HG03095 (cell line): ENCODE data around the gene PDE10A.
"Not testable (repeated sequence)": the region's sequence is repeated elsewhere in the genome, so short reads cannot be mapped to it uniquely, and the experiment has no call there.

Experiments
- ATAC-seq: cut with Tn5 transposase; IDR thresholded peaks from one replicate; pipeline ENCODE4 v1.9.1; 2021; ENCODE audit warnings: moderate library complexity; ENCODE audit not compliant: unreplicated experiment

The PDE10A gene

DNA sequence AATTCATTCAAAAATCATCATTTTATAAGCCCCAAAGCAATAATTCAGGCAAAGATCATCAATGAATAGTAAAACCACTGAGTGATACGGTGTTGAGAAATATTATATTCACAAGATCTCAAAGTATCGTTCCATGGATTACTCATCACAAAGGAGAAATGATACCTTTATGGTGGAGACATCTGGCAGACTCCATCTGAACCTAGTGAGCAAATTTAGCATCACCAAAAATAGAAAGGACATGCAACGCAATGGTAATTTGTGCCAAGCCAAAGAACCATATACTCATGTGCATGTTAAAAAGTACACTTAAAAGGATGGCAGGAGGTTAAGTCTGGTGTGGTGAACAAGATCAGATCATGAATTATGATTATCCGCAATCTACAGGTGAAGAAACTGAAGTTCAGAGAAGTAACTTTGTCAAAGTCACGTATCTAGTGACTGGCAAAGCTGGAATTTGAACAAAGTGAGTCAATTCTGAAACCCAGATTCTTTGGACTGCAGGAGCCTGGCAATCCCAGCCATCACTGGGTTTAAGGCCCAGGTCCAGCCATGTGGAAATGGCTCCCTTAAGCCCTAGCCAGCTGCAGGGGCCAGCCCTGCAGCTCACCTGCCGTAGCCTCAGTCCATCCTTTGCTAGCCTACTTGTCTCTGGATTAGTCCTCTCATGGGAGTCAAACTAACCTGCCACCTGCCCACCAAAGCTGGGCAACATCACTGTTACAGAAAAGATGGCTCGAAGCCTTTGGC lies 68.3 kb downstream of the PDE10A start:
- ATAC-seq: no peak

DNA sequence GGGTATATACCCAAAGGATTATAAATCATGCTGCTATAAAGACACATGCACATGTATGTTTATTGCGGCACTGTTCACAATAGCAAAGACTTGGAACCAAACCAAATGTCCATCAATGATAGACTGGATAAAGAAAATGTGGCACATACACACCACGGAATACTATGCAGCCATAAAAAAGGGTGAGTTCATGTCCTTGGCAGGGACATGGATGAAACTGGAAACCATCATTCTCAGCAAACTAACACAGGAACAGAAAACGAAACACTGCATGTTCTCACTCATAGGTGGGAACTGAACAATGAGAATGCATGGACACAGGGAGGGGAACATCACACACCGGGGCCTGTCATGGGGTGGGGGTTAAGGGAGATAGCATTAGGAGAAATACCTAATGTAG lies 70.1 kb downstream of the PDE10A start:
- ATAC-seq: not testable (repeated sequence)

DNA sequence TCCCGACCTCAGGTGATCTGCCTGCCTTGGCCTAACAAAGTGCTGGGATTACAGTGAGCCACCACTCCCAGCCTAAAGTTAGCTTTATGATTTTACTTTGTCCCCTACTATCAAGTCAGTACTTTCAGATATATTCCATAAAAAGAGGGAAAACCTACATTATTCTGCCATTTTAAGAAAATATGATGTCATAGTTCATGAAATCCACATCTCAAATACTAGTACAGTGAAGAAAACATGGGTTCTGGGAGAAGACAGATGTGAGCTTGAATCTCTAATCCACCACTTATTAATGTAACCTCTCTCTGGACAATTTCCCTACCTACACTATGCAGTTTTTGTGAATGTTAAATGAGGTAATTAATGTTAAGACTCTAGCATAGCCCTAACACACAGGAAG lies 74.5 kb downstream of the PDE10A start:
- ATAC-seq: no peak

DNA sequence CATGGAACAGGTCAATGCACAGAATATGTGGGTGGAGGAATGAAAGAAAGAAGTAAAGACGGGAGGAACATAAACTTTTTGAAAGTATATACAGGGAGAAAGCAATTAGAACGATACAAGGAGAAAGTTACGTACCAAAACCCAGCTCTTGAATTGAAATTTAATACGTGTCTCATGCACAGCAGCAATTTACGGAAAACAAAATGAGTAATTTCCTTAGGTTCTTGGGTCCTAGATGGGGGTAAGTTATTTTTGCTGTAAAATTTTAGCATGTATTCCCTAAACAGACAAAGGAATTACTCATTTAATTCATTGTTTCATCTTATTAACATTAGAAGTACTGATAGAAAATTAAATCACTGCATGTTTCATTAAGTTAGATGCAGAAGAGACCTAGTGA lies 75.8 kb downstream of the PDE10A start:
- no peak for ATAC-seq

DNA sequence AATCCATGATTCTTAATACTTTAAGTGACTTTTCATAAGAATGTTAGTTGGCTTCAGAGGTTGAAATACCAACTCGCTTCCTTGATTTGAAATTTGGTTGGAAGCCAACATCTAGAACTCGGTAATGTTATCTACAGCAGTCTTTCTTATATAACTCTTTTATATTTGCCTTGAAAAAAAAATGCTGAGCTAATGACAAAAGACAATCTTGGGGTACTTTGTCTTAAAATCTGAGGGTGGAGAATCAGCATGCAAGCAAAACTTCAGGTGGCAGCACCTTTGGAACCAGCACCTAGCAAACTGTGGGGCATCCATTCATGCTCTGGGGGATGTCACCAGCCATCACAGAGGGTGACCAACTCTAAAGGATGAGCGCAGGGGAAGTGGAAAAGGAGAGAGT lies 76.3 kb downstream of the PDE10A start:
- no peak for ATAC-seq

DNA sequence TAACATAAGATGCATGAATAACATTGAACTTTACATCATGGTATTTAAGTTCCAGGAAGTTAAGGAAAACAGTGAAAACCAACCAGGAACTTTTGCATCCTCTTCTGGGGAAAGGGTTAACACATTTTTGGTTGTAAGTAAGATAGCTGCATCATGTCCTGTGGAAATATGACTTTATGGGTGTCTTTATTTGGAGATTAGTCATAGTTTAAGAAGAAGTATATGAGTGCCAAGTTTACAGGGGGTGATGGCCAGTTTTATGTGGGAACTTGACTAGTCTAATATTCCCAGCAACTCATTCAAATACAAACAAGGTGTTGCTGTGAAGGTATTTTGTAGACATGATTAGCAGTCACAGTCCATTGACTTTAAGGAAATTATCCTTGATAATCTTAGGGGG lies 78.0 kb downstream of the PDE10A start:
- ATAC-seq: no peak

DNA sequence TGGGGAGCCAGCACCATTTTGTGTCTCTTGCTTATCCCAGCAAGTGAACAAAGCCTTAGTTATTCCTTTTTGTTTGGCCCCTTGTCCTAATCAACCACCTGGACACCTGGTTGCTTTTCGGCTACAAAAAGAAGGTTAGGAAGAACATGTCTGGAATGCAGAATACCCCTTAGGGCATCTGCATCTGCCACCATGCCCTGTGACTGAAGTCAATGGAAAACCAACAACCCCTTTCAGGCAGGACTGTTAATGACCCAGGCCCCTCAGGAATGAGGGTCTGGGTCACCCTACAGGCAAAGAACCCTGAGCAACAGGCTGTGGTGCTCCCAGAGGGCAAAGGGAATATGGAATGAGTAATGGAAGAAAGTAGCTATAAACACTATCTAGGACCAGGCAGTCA lies 78.5 kb downstream of the PDE10A start:
- no peak for ATAC-seq

DNA sequence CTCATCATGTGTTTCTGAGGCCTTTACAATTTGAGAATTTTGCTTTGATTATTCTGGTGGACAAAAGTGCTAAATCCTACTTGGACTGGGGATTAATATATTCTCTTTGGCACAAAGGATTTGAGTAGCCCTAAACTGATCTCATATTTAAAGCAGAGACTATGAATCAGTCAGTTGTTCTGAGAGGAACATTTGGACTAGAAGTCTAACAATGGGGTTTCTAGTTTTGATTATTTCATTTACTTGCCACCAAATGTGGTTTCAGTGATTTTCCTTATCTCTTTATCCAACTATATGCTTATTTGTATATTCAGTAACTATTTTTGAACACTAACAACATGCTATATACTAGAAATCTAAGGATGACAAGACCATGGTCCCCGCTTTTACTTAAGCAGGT lies 81.4 kb downstream of the PDE10A start:
- ATAC-seq: no peak

DNA sequence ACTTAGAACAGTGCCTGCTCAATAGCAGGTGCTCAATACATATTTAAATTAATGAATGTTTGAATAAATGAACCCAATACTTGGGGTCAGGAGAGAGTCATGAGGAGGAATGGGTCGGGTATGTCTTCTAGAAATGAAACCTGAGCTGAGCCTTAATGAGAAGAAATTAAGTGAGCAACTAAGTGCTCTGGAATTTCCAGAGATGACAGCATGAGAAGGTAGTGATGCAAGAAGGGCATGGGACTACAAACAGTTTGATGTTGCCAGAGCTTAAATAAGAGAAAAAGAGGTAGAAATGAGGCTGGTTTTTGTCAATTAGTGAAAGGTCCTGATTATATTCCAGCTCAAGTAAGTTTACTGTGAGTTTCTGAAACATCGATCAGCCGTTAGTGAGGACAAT lies 82.9 kb downstream of the PDE10A start:
- ATAC-seq: no peak

DNA sequence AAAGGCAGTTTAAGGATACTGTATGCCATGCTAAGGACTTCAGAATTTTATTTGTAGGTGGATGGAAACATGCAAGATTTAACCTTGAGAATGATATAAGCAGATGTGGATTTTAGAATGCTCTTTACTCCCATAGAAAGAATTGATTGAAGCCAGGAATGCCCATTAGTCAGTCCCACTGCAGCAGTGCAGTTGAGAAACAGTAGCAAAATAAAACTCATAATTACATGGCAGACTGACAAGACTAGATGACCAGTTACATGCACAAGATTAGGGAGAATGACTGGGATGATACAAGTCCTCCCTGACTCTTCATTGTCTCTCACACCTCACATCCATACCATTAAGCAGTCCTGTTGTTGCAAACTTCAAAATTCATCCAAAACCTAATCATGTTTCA lies 83.9 kb downstream of the PDE10A start:
- no peak for ATAC-seq

DNA sequence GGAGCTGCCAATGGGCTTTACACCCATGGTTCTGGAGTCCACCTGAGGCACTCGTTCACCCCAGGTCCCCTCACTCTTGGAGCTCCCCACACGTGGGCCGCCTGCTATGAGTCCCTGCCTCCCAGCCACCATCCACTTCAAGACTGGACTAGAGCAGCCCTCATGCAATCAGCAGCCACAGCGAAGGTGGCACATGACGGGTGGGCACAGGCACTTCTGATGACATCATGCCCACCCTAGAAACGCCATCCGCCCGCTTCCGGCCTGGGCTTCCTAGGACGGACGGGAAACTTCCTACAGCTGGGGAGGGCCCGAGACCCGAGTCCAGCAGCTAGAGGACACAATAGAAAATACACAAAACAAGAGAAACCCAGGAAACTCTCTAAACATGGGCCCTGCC lies 85.5 kb downstream of the PDE10A start:
- ATAC-seq: no peak

DNA sequence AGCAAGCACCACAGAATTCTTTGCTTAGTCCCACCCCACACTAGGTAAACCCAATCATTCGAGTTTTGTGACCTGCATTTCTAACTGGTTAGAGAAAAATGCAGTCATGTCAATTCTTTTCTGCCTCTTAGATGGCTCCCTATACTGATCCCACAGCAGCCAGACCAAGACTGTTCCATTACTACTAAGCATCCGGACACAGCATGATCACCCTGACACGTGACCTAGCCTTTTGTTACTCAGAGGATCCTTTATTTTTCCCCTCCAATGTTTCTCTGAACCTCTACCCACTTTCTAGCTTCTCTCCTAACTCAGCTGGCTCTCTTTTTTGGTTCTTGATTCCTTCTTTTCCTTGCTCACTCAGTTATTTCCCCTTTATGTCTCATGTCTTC lies 87.9 kb downstream of the PDE10A start:
- no peak for ATAC-seq

DNA sequence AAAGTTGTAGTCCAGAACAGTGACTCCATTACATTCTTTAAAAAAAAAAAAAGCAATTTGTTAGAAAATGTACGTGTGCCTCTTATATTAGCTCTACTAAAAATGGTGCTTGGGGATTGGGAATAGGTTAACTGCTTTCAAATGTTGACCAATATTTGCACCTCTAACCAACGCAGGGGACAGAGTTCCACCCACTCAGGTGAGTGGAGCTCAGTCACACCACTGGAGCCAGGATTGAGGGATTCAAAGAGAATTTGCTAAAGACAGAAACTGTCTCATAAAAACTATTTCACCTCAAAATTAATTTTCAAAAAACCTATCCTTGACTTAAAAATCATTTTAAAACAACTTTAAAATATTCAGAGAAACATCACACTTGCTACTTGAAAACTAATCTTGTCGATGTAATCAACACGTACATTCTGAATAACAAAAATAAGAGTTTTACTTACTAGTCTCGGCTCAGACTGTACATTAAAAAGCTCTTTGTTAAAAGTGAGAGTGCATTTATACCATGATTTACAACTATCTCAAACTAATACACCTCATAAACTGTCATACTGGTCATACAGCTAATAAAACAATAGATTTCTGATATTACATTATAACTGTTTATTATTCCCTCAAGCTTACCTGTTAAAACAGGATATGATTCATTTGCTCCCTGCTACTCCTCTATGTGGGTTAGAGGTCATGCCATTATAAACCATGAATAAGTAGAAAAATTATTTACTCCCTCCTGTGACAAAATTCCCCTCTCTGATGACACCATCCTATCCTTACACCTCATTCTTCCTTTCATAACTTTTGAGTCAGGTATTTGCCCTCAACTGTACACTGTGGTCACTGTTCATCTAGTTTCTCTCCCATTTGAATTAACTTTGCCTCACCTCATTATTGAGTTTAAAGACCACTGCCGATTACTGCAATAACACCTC lies 88.6 kb downstream of the PDE10A start:
- ATAC-seq: no peak

DNA sequence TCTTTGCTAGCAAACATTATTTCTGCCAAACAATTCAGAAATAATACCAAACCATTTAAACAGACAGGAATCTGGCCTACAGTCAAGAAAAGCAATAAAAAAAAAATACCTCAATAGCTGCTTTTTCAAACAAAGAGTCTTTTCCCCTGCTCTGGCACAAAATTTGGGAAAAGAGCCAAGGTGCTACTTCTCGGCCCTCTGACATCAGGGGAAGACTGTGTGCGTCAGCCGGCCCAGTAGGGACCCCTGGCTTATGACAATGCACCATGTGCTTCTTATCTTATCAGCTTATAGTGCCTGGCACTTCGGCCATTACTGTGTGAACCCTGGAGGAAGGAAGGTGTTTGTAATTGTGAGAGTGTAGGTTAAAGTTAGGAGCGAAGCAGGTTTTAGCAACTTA lies 89.4 kb downstream of the PDE10A start:
- ATAC-seq: no peak

DNA sequence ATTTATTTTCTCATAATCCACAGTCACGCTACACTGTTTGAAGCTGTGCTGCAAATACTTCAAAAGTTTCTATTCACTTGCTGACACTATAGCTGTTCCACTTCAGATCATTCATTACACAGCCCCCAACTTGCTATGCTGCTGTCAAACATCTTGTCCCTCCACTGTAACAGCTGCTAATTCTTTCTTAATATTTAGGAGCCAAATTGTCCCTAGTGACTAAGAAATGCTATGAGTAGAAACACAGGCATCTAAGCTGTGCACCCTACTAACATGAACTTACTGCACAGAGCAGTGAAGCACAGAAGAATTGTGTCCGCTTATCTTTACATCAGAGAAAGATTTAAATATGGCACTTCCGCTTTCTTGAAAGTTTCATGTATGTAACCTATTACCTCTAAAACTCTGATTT lies 91.3 kb downstream of the PDE10A start:
- peak; percentile 69 for ATAC-seq

DNA sequence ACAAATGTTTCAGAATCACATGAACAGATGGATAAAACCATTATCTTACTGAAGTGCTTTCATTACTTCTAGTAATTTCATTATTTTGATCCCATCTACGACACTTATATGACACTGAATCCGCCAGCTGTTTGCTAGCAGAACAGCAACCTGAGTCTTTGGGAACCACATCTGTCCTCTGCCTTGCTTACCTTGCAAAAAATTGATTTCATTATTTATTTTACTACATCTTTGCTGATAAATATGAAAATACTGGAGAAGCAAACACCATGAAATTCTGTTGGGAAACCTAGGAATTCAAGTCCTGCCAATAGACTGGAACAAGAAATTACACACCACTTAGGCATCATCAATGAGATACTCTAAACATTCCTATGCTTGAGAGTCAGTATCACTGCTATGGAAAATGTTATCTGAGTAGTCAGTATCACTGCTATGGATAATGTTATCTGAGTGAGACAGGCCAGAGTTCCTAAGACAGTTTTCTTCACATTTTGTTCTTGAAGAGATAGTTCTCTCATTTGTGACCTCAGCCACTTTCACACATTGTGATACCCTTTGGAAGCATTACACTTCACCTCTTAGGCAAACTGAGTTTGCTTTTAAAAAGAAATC lies 91.9 kb downstream of the PDE10A start:
- peak; percentile 25 for ATAC-seq

DNA sequence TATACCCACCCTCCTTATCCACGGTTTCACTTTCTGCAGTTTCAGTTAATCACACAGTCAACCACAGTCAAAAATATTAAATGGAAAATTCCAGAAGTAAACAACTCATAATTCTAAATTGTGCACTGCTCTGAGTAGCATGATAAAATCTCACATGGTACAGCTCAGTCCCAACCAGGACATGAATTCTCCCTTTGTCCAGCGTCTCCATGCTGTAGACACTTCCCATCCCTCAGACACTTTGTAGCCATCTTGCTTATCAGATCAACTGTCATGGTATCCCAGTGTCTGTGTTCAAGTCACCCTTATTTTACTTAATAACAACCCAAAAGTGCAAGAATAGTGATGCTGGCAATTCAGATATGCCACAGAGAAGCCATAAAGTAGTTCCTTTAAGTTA lies 94.7 kb downstream of the PDE10A start:
- no peak for ATAC-seq

DNA sequence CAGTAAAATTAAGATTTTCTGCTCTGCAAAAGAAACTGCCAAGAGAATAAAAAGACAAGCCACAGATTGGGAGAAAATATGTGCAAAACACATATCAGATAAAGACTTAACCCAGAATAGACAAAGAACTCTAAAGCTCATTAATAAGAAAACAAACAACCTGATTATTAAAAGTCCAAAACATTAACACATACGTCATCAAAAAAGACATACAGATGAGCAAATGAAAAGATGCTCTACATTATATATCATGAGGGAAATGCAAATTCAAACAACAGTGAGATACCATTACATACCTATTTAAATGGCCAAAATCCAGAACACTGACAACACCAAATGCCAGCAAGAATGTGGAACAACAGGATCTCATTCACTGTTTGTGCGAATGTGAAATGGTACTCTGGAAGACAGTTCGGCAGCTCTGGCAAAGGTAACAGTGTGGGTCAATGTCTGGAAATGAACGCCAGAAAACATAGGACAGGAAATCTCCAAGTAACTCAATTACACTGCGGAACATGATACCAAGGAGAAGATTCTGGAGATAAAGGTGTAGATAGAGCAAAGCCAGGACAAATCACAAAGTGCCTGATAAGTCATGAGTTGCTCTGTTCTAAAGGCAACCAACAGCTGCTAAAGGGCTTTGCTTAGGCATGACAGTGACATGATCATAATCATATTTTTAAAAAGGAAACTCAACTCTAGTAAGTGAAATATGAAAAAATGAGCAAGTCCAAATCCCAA lies 96.8 kb downstream of the PDE10A start:
- no peak for ATAC-seq

DNA sequence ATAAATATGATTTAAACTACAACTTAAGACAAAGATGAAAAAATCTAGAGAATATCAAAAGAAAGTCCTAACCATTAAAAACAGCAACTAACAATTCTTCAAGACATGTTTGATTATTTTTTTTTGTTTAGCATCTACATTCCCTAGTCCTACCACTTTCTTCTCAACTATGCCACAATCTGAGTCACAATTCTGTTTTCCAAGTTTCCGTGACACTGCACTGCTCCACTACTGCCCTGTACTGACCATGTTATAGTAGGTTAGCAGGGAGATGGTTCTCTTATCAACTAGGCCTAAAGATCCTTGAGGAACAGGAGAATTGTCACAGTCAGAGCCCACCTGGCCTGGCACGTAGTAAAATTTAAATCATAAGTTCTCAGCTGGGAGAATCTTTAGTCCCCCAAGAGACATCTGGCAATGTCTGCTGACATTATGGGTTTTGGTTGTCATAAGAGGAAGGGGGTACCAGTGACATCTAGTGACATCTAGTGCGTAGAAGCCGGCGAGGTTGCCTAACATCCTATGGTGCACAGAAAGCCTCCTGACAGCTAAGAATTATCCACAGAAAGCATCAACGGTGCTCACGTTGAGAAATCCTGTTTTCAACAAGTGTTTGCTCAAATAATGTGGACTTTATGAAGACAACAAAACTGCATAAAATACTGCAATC lies 100.5 kb downstream of the PDE10A start:
- no peak for ATAC-seq

DNA sequence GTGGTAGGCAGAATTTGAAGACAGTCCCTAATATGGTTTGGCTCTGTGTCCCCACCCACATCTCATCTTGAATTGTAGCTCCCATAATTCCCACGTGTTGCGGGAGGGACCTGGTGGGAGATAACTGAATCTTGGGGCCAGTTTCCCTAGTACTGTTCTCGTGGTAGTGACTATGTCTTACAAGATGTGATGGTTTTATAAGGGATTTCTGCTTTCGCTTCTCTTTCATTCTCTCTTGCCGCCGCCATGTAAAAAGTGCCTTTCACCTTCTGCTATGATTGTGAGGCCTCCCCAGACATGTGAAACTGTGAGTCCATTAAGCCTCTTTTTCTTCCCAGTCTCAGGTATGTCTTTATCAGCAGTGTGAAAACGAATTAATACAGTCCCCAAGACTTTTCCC lies 103.4 kb downstream of the PDE10A start:
- ATAC-seq: no peak

DNA sequence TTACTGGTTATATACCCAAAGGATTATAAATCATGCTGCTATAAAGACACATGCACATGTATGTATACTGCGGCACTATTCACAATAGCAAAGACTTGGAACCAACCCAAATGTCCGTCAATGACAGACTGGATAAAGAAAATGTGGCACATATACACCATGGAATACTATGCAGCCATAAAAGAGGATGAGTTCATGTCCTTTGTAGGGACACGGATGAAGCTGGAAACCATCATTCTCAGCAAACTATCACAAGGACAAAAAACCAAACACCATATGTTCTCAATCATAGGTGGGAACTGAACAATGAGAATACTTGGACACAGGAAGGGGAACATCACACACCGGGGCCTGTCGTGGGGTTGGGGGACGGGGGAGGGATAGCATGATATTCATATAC lies 104.9 kb downstream of the PDE10A start:
- ATAC-seq: not testable (repeated sequence)
